ENCODE results near the gene ECM1.
A peak's percentile ranks its signal among the peaks of the same experiment; 100 is the strongest.

The ECM1 gene

GRCh38 chr1:150557813-150558212 lies 49.9 kb downstream of the ECM1 start:
- Histone ChIP-seq H3K36me3 (replicated peaks) (no peaks in the 10 kb centered on the region), H3K4me3 (ENCODE audit: low read depth, low read length) (no peak overlapping the region), H3K27ac (no peak overlapping the region), H3K27me3 (replicated peaks) (no peaks in the 10 kb centered on the region)
- TF ChIP-seq CTCF (IDR thresholded peaks at IDR 0.05; ENCODE audit: low read depth, low read length, missing control alignments), result no peak
- in situ Hi-C loops (cut with HindIII; ENCODE audit: low pct_ligation_motif_present, low sequenced_read_pairs), result no loop called here
- DNase-seq, result no peak

GRCh38 chr1:150558303-150558704 lies 50.4 kb downstream of the ECM1 start:
- Histone ChIP-seq H3K27ac (no peak overlapping the region), H3K36me3 (replicated peaks) (no peaks in the 10 kb centered on the region), H3K4me3 (ENCODE audit: low read depth, low read length) (no peak overlapping the region), H3K27me3 (replicated peaks) (no peaks in the 10 kb centered on the region)
- in situ Hi-C loops (cut with HindIII; ENCODE audit: low pct_ligation_motif_present, low sequenced_read_pairs), result no loop called here
- TF ChIP-seq CTCF (IDR thresholded peaks at IDR 0.05; ENCODE audit: low read depth, low read length, missing control alignments), result no peak
- no peak for DNase-seq

- TF ChIP-seq CTCF (IDR thresholded peaks at IDR 0.05; ENCODE audit: low read depth, low read length, missing control alignments), result no peak
- in situ Hi-C loops (cut with HindIII; ENCODE audit: low pct_ligation_motif_present, low sequenced_read_pairs), result no loop called here
- no peaks in the 10 kb centered on the region for H3K36me3 ChIP-seq (replicated peaks)
- H3K27me3 ChIP-seq (replicated peaks), result no peaks in the 10 kb centered on the region
- no peak overlapping the region for H3K4me3 ChIP-seq (ENCODE audit: low read depth, low read length)
- no peak overlapping the region for H3K27ac ChIP-seq
- no peak for DNase-seq
Observed at GRCh38 chr1:150558761-150559655, 51.1 kb downstream of the ECM1 start.

GRCh38 chr1:150559656-150560010 lies 51.7 kb downstream of the ECM1 start:
- in situ Hi-C loops (cut with HindIII; ENCODE audit: low pct_ligation_motif_present, low sequenced_read_pairs), result no loop called here
- no peak for TF ChIP-seq CTCF (IDR thresholded peaks at IDR 0.05; ENCODE audit: low read depth, low read length, missing control alignments)

GRCh38 chr1:150560011-150560438 lies 52.1 kb downstream of the ECM1 start:
- TF ChIP-seq CTCF (IDR thresholded peaks at IDR 0.05; ENCODE audit: low read depth, low read length, missing control alignments), result peak; percentile 97
- DNase-seq, result no peak
- no peak overlapping the region for H3K27ac ChIP-seq
- no peaks in the 10 kb centered on the region for H3K36me3 ChIP-seq (replicated peaks)
- no peak overlapping the region for H3K4me3 ChIP-seq (ENCODE audit: low read depth, low read length)
- in situ Hi-C loops (cut with HindIII; ENCODE audit: low pct_ligation_motif_present, low sequenced_read_pairs), result no loop called here
- H3K27me3 ChIP-seq (replicated peaks), result no peaks in the 10 kb centered on the region

More at GRCh38 chr1:150559656-150560010, 51.7 kb downstream of the ECM1 start:
- no peak for DNase-seq
- H3K36me3 ChIP-seq (replicated peaks), result no peaks in the 10 kb centered on the region
- H3K27me3 ChIP-seq (replicated peaks), result no peaks in the 10 kb centered on the region
- H3K4me3 ChIP-seq (ENCODE audit: low read depth, low read length), result no peak overlapping the region
- no peak overlapping the region for H3K27ac ChIP-seq
